Skin epidermis (tissue), 12 donors: Measurements from ENCODE around the gene RIOK1.

Experiments used
- H3K27ac ChIP-seq, 21 experiments: fragments of 200-600 bp; sonication (generic) in 11 of 21; one replicate each; pipeline ENCODE4 v1.5.0; 2020; ENCODE audit warnings: mild to moderate bottlenecking in 3 of 21, inconsistent platforms in 2 of 21, moderate library complexity in 2 of 21
- H3K4me3 ChIP-seq, 7 experiments: fragments of 200-600 bp; sonication (generic) in 2 of 7; one replicate each; pipeline ENCODE4 v1.5.0; 2020; ENCODE audit warnings: inconsistent platforms in 2 of 7, mild to moderate bottlenecking in 2 of 7, moderate library complexity in 1 of 7

The RIOK1 gene

DNA sequence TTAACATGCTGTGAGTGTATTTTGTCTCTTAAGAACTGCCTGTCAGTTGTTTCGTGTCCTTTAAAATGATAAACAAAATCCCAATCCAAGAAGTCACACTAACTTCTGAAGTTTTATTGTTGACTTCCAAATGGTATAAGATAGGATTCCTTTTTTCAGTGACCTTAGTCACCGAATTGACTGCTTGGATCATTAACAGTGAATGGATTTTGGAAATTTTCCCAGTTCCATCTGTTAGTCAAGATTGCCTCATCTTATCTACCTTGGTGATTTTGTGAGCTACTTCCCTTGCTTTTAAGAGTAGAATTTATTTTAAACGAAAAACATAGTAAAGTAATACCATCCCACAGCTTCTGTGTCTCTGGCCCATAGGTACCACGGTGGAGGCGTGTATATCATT is 14.9 kb downstream of the RIOK1 start:
- Histone ChIP-seq H3K4me3 (no peak overlapping the region), H3K27ac (no peak overlapping the region)

DNA sequence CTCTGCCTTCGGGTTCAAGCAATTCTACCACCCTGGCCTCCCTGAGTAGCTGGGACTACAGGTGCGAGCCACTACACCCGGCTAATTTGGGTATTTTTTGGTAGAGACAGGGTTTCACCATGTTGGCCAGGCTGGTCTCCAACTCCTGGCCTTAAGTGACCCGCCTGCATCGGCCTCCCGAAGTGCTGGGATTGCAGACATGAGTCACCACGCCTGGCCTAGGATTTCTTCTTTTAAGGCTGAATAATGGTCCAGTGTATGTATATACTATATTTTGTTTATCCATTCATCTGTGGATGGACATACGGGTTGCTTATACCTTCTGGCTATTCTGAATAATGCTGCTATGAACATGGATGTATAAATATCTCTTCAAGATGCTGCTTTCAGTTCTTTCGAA is 17.1 kb downstream of the RIOK1 start:
- Histone ChIP-seq H3K4me3 (no peak overlapping the region), H3K27ac (no peak overlapping the region)

DNA sequence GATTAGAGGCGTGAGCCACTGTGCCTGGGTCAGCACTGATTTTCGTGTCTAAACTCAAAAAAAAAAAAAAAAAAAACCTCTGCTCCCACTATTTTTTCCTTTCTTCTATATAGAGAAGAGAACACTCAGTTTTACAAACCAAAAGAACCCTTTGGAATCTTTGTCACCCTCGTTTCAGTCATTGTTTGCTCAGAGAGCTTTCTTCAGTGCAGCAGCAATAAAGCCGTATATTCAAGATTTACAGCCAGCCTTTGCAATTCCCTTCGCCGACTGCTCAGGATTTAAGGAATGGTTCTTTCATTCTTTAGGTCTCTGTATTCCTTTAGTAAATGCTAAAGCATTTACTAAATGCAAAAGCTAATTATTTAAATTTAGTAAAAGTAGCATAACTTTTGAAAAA is 20.1 kb downstream of the RIOK1 start:
- H3K27ac ChIP-seq: no peak overlapping the region
- no peak overlapping the region for H3K4me3 ChIP-seq

DNA sequence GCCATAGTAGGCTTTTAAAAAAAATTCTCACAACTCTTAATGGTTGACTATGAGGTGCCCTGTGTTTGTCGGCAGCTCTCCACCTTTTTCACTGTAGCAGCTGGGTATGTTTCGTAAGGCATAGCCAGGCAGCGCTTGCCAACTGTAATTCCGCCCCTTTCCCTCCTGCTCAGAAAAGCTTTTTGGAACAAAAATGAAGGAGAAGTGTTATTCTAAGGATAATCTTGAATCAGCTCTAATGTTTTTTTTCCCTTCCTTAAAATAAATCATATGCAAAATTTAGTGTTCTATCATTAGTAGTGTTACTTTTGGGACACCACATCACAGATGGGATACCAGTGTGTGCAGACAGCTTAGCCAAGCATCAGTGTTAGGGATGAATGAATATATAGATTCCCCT is 21.2 kb downstream of the RIOK1 start:
- Histone ChIP-seq H3K4me3 (no peak overlapping the region), H3K27ac (no peak overlapping the region)

DNA sequence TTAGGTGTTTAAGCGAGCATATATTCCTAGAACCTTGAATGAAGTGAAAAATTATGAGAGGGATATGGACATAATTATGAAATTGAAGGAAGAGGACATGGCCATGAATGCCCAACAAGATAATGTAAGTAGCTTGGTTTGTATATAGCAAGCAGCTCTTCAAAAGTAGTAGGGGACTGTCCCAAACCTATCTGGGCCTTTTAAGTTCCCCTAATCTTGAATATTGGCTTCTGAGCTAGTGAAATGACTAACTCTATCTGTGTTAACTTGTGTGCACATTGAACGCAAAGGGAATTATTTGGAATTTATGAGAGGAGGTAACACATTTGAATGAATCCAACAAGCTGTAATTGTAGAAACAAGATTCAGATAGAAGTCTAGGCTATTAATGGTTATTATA is 21.7 kb downstream of the RIOK1 start:
- H3K4me3 ChIP-seq: no peak overlapping the region
- H3K27ac ChIP-seq: no peak overlapping the region

DNA sequence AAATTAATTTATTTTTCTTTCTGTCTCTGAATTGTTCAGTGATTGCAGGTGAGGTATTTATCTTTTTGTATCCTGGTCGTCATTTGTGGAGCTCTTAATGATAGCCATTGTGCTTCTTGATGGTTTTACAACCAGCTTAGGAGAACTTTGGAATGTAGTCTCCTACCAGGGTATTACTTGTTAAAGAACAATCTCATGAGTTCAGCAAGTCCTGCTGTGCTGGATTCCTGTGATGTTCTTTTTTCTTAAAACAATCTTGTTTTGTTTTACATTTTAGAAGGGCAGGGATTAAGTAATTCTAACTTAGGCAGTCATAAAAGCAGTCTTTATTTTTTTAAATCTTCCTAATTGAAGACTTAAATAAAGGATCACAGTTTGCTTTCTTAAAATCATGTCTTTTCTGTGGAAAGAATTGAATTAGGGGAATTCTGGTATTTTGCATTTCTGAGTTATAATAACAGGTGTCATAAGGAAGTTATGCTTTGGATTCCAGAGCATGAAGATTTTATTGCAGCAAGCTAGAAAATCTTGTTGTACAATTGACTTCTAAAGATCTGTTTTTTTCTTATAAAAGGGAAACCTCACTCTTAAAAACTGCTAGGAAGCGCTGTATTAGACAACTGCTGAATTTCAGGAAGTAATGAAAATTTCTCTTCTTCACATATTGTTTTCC is 23.7 kb downstream of the RIOK1 start:
- Histone ChIP-seq H3K27ac (no peak overlapping the region), H3K4me3 (no peak overlapping the region)

DNA sequence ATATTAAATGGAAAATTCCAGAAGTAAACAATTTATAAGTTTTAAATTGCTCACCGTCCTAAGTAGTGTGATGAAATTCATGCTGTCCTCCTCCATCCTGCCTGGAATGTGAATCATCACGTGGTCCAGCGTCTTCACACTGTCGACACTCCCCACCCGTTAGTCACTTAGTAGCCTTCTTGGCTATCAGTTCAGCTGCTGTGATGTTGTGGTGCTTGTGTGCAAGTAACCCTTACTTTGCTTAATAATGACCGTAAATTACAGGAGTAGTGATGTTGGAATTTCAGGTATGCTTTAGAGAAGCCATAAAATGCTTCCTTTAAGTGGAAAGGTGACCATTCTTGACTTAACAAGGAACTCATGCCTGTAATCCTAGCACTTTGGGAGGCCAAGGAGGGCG is 25.2 kb downstream of the RIOK1 start:
- Histone ChIP-seq H3K27ac (no peak overlapping the region), H3K4me3 (no peak overlapping the region)

DNA sequence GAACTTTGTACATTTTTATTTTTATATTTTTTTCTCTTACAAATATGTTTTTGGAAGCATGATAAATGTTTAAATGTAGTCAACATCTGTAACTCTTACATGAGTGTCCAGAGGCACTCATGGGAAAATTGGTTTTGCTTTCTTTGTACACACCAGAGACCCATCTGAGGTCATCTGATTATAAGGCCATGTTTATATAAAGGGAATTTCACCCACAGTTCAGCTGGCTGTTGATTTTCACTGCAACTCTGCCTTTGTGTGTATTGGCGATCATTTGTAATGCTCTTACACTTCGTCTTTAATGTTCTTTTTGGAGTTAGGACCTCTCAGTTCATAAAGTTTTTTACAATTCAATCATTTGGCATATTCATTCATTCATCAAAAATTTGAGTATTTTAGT is 28.1 kb downstream of the RIOK1 start:
- Histone ChIP-seq H3K4me3 (no peak overlapping the region), H3K27ac (no peak overlapping the region)

DNA sequence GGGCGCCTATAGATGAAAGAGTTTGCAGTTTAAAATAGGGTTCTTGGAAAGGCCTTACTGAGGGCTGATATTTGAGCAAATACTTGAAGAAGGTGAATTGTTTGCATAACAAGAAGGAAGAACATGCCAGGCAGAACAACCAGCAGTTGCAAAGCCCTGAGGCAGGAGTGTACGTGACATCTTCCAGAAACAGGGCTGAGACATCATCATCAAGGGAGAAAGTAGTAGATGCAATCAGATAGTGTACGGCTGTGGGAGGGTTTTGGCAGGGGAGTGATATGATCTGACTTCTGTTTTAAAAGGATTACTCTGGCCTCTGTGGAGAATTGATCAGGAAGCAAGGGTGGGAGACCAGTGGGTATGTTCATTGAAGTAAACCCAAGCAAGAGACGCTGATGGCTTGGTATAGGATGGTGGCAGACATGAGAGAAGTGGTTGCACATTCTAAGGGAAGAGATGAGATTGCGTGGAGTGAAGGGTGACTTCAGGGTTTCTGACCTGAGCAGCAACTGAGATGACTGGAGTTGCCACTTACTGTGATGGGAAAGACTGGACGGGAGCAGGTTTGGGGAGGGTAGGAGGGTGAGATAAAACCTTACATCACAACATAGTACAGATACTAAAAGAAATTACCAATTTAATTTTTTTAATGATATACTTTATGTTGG is 28.8 kb downstream of the RIOK1 start:
- Histone ChIP-seq H3K27ac (no peak overlapping the region), H3K4me3 (no peak overlapping the region)

DNA sequence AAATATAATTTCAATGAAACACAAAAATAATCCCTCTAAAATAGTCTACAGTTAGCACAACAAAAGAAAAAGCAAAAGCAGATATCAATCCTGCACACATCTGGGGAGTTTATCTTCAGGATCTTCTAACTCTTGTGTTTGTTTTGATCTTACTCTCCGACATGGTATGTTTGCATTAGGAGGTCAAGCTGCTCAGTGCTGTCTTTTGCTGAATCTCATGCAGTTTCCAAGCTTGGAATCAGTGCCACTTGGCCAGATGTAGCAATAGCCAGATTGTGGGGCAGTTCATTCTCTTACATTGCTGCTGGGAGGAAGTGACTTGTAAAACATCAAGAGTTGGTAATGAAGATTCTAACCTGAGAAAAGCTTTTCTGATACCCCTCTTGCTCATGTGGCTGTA is 29.5 kb downstream of the RIOK1 start:
- Histone ChIP-seq H3K27ac (no peak overlapping the region), H3K4me3 (no peak overlapping the region)

DNA sequence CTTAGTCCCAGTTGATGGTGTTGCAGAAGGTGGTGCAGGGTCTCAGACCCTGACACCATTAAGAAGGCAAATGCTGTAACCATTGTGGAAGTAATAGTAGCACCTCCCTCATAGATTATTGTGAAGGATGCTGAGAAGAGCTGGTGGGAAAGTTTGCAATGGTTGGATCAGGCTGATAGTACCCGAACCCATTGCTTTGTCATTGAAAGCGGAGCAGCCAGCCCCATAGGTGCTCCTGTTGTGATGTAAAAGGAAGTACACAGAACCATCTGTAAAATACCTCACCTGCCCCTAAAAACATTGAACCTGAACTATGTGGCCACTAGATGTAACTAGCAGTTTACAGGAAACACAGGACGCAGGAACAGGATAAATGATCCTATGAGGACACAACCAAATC is 31.5 kb downstream of the RIOK1 start:
- no peak overlapping the region for H3K27ac ChIP-seq
- no peak overlapping the region for H3K4me3 ChIP-seq

DNA sequence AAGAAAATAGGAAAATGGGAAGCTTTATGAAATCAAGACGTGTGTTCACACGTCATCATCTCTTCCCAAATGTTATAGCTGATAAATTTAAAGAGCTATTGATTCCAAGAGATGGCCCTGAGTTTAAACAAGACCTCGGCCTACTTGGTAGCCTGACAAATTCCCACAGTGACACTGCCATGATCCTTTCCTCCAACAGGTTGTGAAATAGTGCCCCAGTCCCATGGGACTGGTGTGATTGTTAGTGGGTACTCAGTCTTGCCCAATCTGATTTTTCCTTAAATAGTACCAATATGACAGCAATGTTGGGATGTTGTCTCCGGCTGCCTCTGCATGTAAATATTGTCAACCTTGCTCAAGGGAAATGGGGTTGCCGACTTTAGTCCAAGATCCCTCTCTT is 34.5 kb downstream of the RIOK1 start:
- Histone ChIP-seq H3K4me3 (no peak overlapping the region), H3K27ac (no peak overlapping the region)

DNA sequence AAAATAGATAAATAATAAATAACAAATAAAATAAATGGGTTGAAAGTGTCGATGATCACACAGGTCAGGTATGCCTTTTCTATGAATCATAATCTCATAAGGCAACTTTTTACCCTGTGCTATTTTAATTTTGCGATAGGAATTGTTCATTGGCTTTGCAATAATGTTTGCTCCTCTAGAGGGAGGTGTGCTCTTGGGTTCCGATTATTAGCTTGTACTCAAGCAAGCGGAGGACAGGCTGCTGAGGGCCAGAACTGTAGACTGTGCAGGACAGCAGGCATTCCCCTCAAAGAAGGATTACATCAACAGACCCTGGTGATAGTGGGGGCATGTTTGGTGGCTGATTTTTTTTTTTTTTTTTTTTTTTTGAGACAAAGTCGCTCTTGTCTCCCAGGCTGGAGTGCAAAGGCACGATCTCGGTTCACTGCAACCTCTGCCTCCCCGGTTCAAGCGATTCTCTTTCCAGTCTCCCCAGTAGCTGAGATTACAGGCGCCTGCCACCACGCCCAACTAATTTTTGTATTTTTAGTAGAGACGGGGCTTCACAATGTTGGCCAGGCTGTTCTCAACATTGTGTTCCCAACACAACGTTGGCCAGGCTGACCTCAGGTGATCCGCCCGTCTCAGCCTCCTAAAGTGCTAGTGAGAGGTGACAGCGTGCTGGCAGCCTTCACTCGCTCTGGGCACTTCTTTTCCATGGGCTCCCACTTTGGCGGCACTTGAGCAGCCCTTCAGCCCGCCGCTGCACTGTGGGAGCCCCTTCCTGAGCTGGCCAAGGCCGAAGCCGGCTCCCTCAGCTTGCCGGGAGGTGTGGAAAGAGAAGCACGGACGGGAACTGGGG is 35.6 kb downstream of the RIOK1 start:
- Histone ChIP-seq H3K4me3 (no peak overlapping the region), H3K27ac (no peak overlapping the region)

DNA sequence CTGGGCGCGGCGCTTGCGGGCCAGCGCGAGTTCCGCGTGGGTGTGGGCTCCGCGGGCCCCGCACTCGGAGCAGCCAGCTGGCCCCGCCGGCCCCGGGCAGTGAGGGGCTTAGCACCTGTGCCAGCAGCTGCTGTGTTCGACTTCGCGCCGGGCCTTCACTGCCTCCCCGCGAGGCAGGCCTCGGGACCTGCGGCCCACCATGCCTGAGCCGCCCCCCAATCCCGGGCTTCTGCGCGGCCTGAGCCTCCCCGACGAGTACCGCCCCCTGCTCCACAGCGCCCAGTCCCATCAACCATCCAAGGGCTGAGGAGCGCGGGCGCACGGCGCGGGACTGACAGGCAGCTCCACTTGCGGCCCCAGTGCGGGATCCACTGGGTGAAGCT is 36.2 kb downstream of the RIOK1 start:
- no peak overlapping the region for H3K4me3 ChIP-seq
- H3K27ac ChIP-seq: no peak overlapping the region

DNA sequence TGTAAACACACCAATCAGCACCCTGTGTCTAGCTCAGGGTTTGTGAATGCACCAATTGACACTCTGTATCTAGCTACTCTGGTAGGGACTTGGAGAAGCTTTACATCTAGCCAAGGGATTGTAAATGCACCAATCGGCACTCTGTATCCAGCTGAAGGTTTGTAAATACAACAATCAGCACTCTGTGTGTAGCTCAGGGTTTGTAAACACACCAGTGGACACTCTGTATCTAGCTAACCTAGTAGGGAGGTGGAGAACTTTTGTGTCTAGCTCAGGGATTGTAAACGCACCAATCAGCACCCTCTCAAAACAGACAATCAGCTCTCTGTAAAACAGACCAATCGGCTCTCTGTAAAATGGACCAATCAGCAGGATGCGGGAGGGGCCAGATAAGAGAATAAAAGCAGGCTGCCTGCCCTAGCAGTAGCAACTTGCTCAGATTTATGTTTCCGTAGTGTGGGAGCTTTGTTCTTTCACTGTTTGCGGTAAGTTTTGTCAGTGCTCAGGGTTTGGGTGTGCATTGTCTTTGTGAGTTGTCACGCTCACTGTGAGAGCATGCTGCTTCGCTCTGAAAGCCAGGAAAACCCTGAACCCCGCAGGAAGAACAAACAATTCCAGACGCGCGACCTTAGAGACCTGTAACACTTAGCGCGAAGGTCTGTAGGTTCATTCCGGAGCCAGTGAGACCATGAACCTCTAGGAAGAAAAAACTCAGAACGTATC is 37.0 kb downstream of the RIOK1 start:
- peak overlapping the region in 1 of 21 experiments; percentile 6 for H3K27ac ChIP-seq
- H3K4me3 ChIP-seq: no peak overlapping the region

DNA sequence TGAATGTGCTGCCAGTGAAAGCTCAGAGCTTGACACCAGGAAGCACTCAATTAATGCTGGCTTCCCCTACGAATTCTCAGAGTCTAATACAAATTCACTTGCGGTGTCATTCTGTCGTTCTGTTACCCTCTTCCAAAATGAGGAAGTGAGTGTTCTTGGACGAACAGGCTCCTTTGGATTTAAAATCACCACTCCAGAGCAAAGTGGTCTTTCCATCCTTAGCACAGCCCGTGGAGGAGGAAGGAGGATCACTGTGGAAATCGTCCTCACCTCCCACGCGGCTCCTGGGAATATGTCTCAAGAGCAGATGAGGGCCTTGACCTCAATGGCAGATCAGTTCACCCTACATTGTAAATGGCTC is 41.7 kb downstream of the RIOK1 start:
- Histone ChIP-seq H3K4me3 (no peak overlapping the region), H3K27ac (peak overlapping the region in 1 of 21 experiments; percentile 69)

DNA sequence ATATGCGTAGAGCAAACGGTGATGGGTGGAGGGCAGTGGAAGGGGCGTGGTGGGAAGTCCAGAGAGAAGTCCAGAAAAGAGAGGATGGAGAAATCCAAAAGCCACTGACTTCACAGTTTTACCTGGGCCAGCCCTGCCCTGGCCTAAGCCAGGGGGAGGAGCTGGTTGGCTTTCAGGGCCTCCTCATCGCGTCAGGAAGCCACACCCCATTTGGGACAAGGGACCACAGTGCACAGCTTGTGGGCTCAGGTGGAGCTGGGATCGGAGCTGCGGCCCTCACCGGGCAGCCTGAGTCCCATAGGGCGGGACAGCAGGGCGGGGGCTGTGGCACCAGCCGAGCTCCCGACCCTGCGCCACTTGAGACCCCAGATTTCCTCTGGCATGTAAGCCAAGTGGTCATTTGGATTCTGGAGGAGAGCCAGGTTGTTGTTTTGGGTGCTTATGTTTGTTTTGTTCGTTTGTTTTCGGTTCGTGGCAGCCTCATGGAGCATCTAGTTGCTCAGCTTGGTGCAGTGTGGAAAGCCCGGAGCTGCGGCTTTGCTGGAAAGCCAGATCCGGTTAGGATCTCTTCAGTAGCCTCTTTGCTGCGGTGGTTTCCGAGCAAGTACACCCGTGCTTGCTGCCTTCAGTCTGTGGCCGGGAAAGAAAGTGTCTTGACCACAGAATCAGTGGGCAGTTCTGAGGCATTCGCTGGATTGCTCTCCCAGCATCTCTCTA is 42.2 kb downstream of the RIOK1 start:
- H3K4me3 ChIP-seq: no peak overlapping the region
- peak overlapping the region in 6 of 21 experiments; percentile 5 to 69 (median 23) for H3K27ac ChIP-seq

DNA sequence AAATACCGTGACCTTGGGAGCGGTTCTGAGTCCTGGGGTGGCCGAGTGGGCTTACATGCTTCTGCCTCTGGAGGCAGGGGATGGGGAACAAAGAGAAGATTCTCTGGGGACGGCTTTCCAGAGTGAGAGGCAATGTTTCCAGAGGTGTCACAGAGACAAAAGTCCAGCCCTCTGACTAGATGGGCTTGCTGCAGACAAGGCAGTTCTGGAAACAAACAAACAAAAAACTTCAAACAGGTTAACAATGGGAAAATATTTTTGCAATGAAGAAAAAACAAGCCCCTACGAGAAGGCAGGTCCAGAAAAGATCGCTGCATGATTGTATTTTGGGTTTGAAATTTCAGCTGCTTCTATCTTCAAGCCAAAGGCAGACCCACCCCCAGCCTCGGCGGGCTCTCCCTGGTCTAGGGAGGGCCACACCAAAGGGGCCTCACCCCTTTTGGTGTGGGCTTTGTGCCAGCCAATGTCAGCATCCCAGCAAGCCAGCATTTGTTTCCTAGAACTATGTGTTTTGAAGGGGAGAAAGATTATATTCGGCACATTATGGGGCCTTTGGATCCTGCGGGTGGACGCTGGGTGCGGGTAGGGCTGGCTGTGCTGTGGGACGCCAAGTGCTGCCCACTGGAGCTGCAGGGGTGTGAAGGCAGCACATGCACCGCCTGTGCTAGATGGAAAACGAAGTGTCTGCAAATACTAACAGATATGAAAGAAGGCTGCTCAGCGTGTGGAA is 42.9 kb downstream of the RIOK1 start:
- Histone ChIP-seq H3K27ac (peak overlapping the region in 6 of 21 experiments; percentile 7 to 69 (median 26)), H3K4me3 (no peak overlapping the region)

DNA sequence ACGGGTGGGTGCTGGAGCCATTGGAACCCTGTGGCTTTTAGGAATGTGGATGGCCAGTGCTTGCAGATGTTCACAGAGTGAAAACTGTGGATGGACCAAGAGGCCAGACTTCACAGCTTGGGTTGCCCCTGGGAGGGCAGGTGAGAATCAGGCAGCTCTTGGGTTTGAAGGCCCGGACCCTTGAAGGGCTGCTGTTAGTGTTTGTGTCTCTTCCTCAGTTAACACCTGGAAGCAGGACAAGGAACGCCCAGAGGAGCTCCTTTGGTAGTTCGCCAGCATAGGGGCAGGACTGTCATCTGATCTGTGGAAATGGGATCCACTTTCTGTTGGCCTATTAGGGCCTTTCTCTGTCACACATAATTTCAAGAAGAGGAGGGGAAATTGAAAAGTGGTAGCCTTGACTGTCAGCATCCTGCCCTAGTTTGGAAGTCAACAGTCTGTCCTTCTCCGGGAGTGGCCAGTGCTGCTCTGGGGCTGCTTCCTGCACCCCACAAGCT is 43.6 kb downstream of the RIOK1 start:
- Histone ChIP-seq H3K4me3 (no peak overlapping the region), H3K27ac (peak overlapping the region in 4 of 21 experiments; percentile 10 to 69 (median 46))
